SU-DHL-6 (cell line): Measurements from ENCODE around the gene DISP3.

Experiments used
- EZH2phosphoT487 ChIP-seq: fragments of 200-600 bp; sonication (generic), shearing (Covaris generic); conservative IDR thresholded peaks from 2 replicates; pipeline ENCODE4 v1.6.1; 2018; ENCODE audit warnings: mild to moderate bottlenecking, antibody characterized with exemption, low read length, moderate library complexity, mixed read lengths
- TF ChIP-seq, protein P1 (sequence below): fragments of 200-600 bp; sonication (generic); IDR thresholded peaks from one replicate; pipeline ENCODE4 v1.5.1; 2017; ENCODE audit warnings: antibody characterized with exemption, mild to moderate bottlenecking, low read length, moderate library complexity; ENCODE audit not compliant: insufficient read depth, poor library complexity, severe bottlenecking

DNA sequence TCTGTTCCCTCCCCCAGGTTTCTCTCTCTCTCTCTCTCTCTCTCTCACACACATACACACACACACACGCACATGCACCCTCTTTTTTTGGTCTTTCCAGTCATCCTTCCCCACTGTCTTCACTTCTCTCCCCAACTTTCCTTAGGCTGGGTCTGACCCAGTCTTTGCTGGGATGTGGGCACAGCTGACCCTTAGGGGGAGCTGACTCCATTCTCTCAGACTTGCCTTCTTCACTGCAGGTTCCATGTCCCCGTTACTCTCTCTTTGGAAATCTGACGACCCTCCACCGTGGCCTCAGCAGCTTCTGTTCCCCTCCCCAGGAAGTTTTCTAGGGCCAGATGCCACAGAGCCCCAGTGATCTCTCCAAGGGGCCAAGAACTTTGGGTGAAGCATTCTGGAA lies 2.1 kb downstream of the DISP3 start:
- TF ChIP-seq, protein P1, sequence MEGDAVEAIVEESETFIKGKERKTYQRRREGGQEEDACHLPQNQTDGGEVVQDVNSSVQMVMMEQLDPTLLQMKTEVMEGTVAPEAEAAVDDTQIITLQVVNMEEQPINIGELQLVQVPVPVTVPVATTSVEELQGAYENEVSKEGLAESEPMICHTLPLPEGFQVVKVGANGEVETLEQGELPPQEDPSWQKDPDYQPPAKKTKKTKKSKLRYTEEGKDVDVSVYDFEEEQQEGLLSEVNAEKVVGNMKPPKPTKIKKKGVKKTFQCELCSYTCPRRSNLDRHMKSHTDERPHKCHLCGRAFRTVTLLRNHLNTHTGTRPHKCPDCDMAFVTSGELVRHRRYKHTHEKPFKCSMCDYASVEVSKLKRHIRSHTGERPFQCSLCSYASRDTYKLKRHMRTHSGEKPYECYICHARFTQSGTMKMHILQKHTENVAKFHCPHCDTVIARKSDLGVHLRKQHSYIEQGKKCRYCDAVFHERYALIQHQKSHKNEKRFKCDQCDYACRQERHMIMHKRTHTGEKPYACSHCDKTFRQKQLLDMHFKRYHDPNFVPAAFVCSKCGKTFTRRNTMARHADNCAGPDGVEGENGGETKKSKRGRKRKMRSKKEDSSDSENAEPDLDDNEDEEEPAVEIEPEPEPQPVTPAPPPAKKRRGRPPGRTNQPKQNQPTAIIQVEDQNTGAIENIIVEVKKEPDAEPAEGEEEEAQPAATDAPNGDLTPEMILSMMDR: no peak
- no peak for TF ChIP-seq EZH2phosphoT487
